Renal pelvis (tissue), 4 donors: ENCODE measurements around the gene ITPR2. TPM values are rescaled to one million over a fixed set of nuclear protein-coding genes. Genes with fewer than 3 reads are reported as not detected.
"Not testable (repeated sequence)": the region's sequence is repeated elsewhere in the genome, so short reads cannot be mapped to it uniquely, and the experiment has no call there.

ENCODE experiments used
- DNase-seq: peaks from one replicate; pipeline ENCODE4 v3.0.0-alpha.2; 2013
- polyA plus RNA-seq, 3 donors: library from polyadenylated mRNA; unstranded; fragments of 120-200 nt; gene quantifications; one replicate each; pipeline ENCODE4 v1.2.1, GENCODE V29; 2013; ENCODE audit not compliant: insufficient read length in 3 of 3

The ITPR2 gene
- polyA plus RNA-seq, 3 donors, result 13.7 to 18.0 (median 14.3) TPM

GRCh38 chr12:26631846-26632245, 201.1 kb downstream of the ITPR2 start:
- no peak for DNase-seq

GRCh38 chr12:26630546-26631027, 202.4 kb downstream of the ITPR2 start:
- no peak for DNase-seq

- no peak for DNase-seq
These were observed 203.1 kb downstream of the ITPR2 start for GRCh38 chr12:26629864-26630263.

- DNase-seq, result no peak
These were observed 204.8 kb downstream of the ITPR2 start for GRCh38 chr12:26628234-26628633.

GRCh38 chr12:26627335-26627734, 205.7 kb downstream of the ITPR2 start:
- no peak for DNase-seq

- DNase-seq, result no peak
These were observed 209.9 kb downstream of the ITPR2 start for GRCh38 chr12:26623136-26623535.

GRCh38 chr12:26622601-26623000, 210.4 kb downstream of the ITPR2 start:
- DNase-seq, result no peak

- DNase-seq, result no peak
These were observed 211.1 kb downstream of the ITPR2 start for GRCh38 chr12:26621932-26622331.

- no peak for DNase-seq
These were observed 212.1 kb downstream of the ITPR2 start for GRCh38 chr12:26620907-26621306.

GRCh38 chr12:26617513-26617912, 215.5 kb downstream of the ITPR2 start:
- DNase-seq, result no peak

GRCh38 chr12:26614011-26614616, 218.9 kb downstream of the ITPR2 start:
- DNase-seq, result no peak

GRCh38 chr12:26612203-26612602, 220.8 kb downstream of the ITPR2 start:
- no peak for DNase-seq

GRCh38 chr12:26611598-26611997, 221.4 kb downstream of the ITPR2 start:
- DNase-seq, result no peak

- no peak for DNase-seq
These were observed 222.2 kb downstream of the ITPR2 start for GRCh38 chr12:26610774-26611173.

GRCh38 chr12:26609986-26610385, 223.0 kb downstream of the ITPR2 start:
- DNase-seq, result no peak

- DNase-seq, result no peak
These were observed 224.3 kb downstream of the ITPR2 start for GRCh38 chr12:26608706-26609105.

GRCh38 chr12:26608273-26608672, 224.7 kb downstream of the ITPR2 start:
- no peak for DNase-seq

GRCh38 chr12:26606911-26607310, 226.1 kb downstream of the ITPR2 start:
- DNase-seq, result no peak

GRCh38 chr12:26604813-26605212, 228.2 kb downstream of the ITPR2 start:
- DNase-seq, result not testable (repeated sequence)

- no peak for DNase-seq
These were observed 233.8 kb downstream of the ITPR2 start for GRCh38 chr12:26599096-26599695.

- no peak for DNase-seq
These were observed 237.2 kb downstream of the ITPR2 start for GRCh38 chr12:26595806-26596205.

GRCh38 chr12:26580619-26581018, 252.4 kb downstream of the ITPR2 start:
- DNase-seq, result no peak

- DNase-seq, result no peak
These were observed 256.7 kb downstream of the ITPR2 start for GRCh38 chr12:26576266-26576665.
